GM12878 (cell line): Measurements from ENCODE around the gene FGFBP3. TPM values are rescaled to one million over a fixed set of nuclear protein-coding genes. Genes with fewer than 3 reads are reported as not detected.

Source experiments
- ATAC-seq: fragments of 200-7000 bp; cut with Tn5 transposase; 3 replicates; pipeline ENCODE4 v1.9.1; 2020; ENCODE audit warnings: mild to moderate bottlenecking, moderate library complexity
- BruUV-seq: library from RNA; stranded (reverse); fragments of 400-500 nt; replicated peaks from 2 replicates; lab custom pipeline; 2021; lab: Mats Ljungman, UMichigan
- CTCF ChIA-PET: fragments of 300-600 bp; sonication (Branson Sonifier 250); formaldehyde crosslinking; extraction: SDS; loops from one replicate; lab custom pipeline; 2021; ENCODE audit warnings: inconsistent platforms; lab: Yijun Ruan, JAX
- POLR2A ChIA-PET: fragments of 350-600 bp; formaldehyde crosslinking; extraction: SDS; loops from one replicate; lab custom pipeline; 2021; ENCODE audit warnings: inconsistent platforms; lab: Charles Lee
- RAD21 ChIA-PET: fragments of 300-600 bp; sonication (Branson Sonifier 250); formaldehyde crosslinking; loops from one replicate; lab custom pipeline; 2023; ENCODE audit warnings: antibody characterized with exemption; ENCODE audit not compliant: unreplicated experiment; lab: Charles Lee
- SMC1A ChIA-PET: fragments of 300-600 bp; sonication (Branson Sonifier 250); formaldehyde crosslinking; loops from one replicate; lab custom pipeline; 2023; ENCODE audit not compliant: unreplicated experiment, uncharacterized antibody; lab: Charles Lee
- DNase-seq: peaks from one replicate; pipeline ENCODE4 v3.0.0-alpha.2; 2011; ENCODE audit warnings: low read depth, low spot score
- FAIRE-seq: peaks from 3 replicates; lab custom pipeline; 2011; peaks lifted over from hg19 to GRCh38; lab: Jason Lieb, UNC
- H2AFZ ChIP-seq: 2 replicates; pipeline ENCODE4 v1.6.0; 2011; ENCODE audit warnings: low read depth, low read length, control low read depth; ENCODE audit not compliant: control insufficient read depth
- H3K27ac ChIP-seq: 2 replicates; pipeline ENCODE4 v1.5.1; 2011; ENCODE audit warnings: control low read depth; ENCODE audit not compliant: control insufficient read depth, insufficient read depth
- H3K27me3 ChIP-seq, 2 experiments: replicated peaks in 1 of 2; 2 replicates each; pipeline versions ENCODE4 v1.6.0 to v1.6.1; 2011; ENCODE audit warnings: low read length in 1 of 2; ENCODE audit not compliant: control insufficient read depth in 2 of 2, insufficient read depth in 2 of 2
- H3K36me3 ChIP-seq, 2 experiments: 2 replicates each; pipeline ENCODE4 v1.5.1; 2011; ENCODE audit warnings: low read length in 1 of 2; ENCODE audit not compliant: control insufficient read depth in 2 of 2, insufficient read depth in 2 of 2
- H3K4me1 ChIP-seq: 2 replicates; pipeline ENCODE4 v1.6.1; 2011; ENCODE audit warnings: mild to moderate bottlenecking, low read length, moderate library complexity, mixed read lengths; ENCODE audit not compliant: control insufficient read depth, insufficient read depth
- H3K4me2 ChIP-seq: 2 replicates; pipeline ENCODE4 v1.6.0; 2011; ENCODE audit warnings: control low read depth; ENCODE audit not compliant: control insufficient read depth, insufficient read depth
- H3K4me3 ChIP-seq: fragments of 200-600 bp; sonication (generic); 2 replicates; pipeline ENCODE4 v1.5.1; 2016
- H3K79me2 ChIP-seq: 2 replicates; pipeline ENCODE4 v1.6.0; 2011; ENCODE audit warnings: low read length; ENCODE audit not compliant: control insufficient read depth, insufficient read depth
- H3K9ac ChIP-seq: 2 replicates; pipeline ENCODE4 v1.8.0; 2011; ENCODE audit warnings: low read length, control low read depth, mixed read lengths; ENCODE audit not compliant: control insufficient read depth, insufficient read depth
- H3K9me3 ChIP-seq: replicated peaks from 3 replicates; pipeline ENCODE4 v1.5.1; 2011; ENCODE audit warnings: mild to moderate bottlenecking, low read length; ENCODE audit not compliant: control insufficient read depth, insufficient read depth
- H4K20me1 ChIP-seq: 2 replicates; pipeline ENCODE4 v1.6.0; 2011; ENCODE audit not compliant: control insufficient read depth, insufficient read depth
- CBFB ChIP-seq: IDR thresholded peaks from 2 replicates; pipeline ENCODE4 v1.6.1; 2016; ENCODE audit warnings: antibody characterized with exemption, low read depth
- KDM1A ChIP-seq: fragments of 200-600 bp; sonication (generic); IDR thresholded peaks from 2 replicates; pipeline ENCODE4 v1.6.1; 2016; ENCODE audit warnings: borderline replicate concordance
- LARP7 ChIP-seq: fragments of 450-650 bp; IDR thresholded peaks from 2 replicates; pipeline ENCODE4 v1.6.1; 2017; ENCODE audit warnings: mild to moderate bottlenecking
- MYB ChIP-seq: fragments of 150-350 bp; IDR thresholded peaks from 2 replicates; pipeline ENCODE4 v1.6.1; 2014; ENCODE audit warnings: mild to moderate bottlenecking, low read depth, low read length, borderline replicate concordance
- NR2C1 ChIP-seq: fragments of 450-650 bp; IDR thresholded peaks from 2 replicates; pipeline ENCODE4 v1.6.1; 2017; ENCODE audit warnings: antibody characterized with exemption, mild to moderate bottlenecking, moderate library complexity
- PKNOX1 ChIP-seq: fragments of 450-650 bp; IDR thresholded peaks from 2 replicates; pipeline ENCODE4 v1.6.1; 2016; ENCODE audit warnings: mild to moderate bottlenecking
- POLR2AphosphoS5 ChIP-seq: IDR thresholded peaks from 2 replicates; pipeline ENCODE4 v1.6.1; 2011; ENCODE audit warnings: mild to moderate bottlenecking, low read length, inconsistent platforms
- RB1 ChIP-seq: fragments of 450-650 bp; formaldehyde crosslinking; IDR thresholded peaks from 2 replicates; pipeline ENCODE4 v1.6.1; 2017; ENCODE audit warnings: mild to moderate bottlenecking, borderline replicate concordance
- RCOR1 ChIP-seq: conservative IDR thresholded peaks from 2 replicates; pipeline ENCODE4 v1.6.1; 2012; ENCODE audit warnings: low read depth, low read length, improper control_type of control experiment
- SMAD1 ChIP-seq: fragments of 450-650 bp; IDR thresholded peaks from 2 replicates; pipeline ENCODE4 v1.6.1; 2018; ENCODE audit warnings: mild to moderate bottlenecking, low read depth; ENCODE audit not compliant: partially characterized antibody
- SMARCA5 ChIP-seq: fragments of 450-650 bp; IDR thresholded peaks from 2 replicates; pipeline ENCODE4 v1.6.1; 2017; ENCODE audit warnings: mild to moderate bottlenecking
- SREBF2 ChIP-seq: IDR thresholded peaks from 2 replicates; pipeline ENCODE4 v1.6.1; 2012; ENCODE audit warnings: mild to moderate bottlenecking, low read length
- TAF1 ChIP-seq: IDR thresholded peaks from 2 replicates; pipeline ENCODE4 v1.6.1; 2011; ENCODE audit warnings: mild to moderate bottlenecking, low read depth, low read length, borderline replicate concordance
- ZNF217 ChIP-seq: fragments of 450-650 bp; IDR thresholded peaks from 2 replicates; pipeline ENCODE4 v1.6.1; 2017; ENCODE audit warnings: antibody characterized with exemption, mild to moderate bottlenecking
- ZNF687 ChIP-seq: fragments of 450-650 bp; IDR thresholded peaks from 2 replicates; pipeline ENCODE4 v1.6.1; 2017; ENCODE audit warnings: mild to moderate bottlenecking, moderate library complexity
- WGBS: methylation state at CpG from one replicate; pipeline ENCODE4 v1.1.6; 2016; ENCODE audit warnings: low lambda C conversion rate; ENCODE audit not compliant: insufficient replicate concordance, insufficient coverage; ENCODE audit errors: missing lambda C conversion rate; 5-methylcytosine and 5-hydroxymethylcytosine counted together
- in situ Hi-C: fragments of 300-500 bp; cut with MboI; formaldehyde crosslinking; loops from 9 replicates; pipeline ENCODE4 v1.14.3; 2018; ENCODE audit warnings: mixed read lengths
- intact Hi-C: fragments of 100-400 bp; cut with micrococcal nuclease; formaldehyde crosslinking; loops from one replicate; pipeline ENCODE4 v1.14.2; 2022; ENCODE audit not compliant: unreplicated experiment
- polyA plus RNA-seq, 11 experiments: library from polyadenylated mRNA; depleted of rRNA in 4 of 11; unstranded in 6 of 11; stranded (reverse) in 5 of 11; fragments of >200 nt; fragmentation: Nextera tagmentation in 4 of 11; fragmentation: Illumina TruSeq in 1 of 11; extraction: Ambion mirVana in 4 of 11; extraction: Trizol in 1 of 11; gene quantifications; 1 replicate in 1 of 11; 2 replicates in 10 of 11; pipeline versions ENCODE4 v1.2.1 to v1.2.3, GENCODE V29; 2011 to 2016; ENCODE audit warnings: inconsistent platforms in 2 of 11, missing spikeins in 2 of 11, low read depth in 1 of 11
- total RNA-seq, 4 experiments: library from RNA; depleted of rRNA in 3 of 4; stranded (reverse); fragments of >200 nt in 3 of 4; fragmentation: Illumina TruSeq in 1 of 4; extraction: Trizol in 1 of 4; gene quantifications; 2 replicates each; pipeline versions ENCODE4 v1.2.1 to v1.2.3, GENCODE V29; 2013 to 2021
- TF ChIP-seq, protein P1 (sequence below): IDR thresholded peaks from 2 replicates; pipeline ENCODE4 v1.6.1; 2012; ENCODE audit warnings: mild to moderate bottlenecking, low read depth, low read length
- TF ChIP-seq, protein P2 (sequence below): fragments of 450-650 bp; IDR thresholded peaks from 2 replicates; pipeline ENCODE4 v1.6.1; 2014; ENCODE audit warnings: mild to moderate bottlenecking

Gene FGFBP3
- total and polyA plus RNA-seq, 10 of the 15 experiments (the other 5 are each of a cell fraction or from before 2014, with no cell fraction given) = 0.08 to 1.0 (median 0.23) TPM

DNA sequence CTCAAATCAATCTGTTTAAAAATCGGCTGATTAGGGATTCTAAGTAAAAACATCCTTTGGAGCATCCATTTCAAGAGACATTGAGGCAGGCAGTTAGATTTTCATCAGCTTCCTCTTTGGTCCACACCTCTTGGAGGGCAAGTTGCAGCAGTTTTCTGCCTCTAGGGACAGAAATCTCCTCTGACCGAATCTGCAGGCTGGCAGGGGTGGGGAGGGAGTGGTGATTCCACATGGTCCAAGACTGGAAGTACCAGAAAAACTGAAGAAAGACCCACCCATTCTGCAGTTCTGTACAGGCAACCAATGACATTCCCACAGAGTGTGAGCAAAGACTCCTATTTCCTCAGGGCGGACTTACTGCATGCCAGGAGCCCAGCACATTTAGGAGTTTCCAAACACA lies 29.0 kb downstream of the FGFBP3 start:
- 23% methylated on average over 3 of the region's 3 CpGs for WGBS
- no peaks in the 10 kb centered on the region for H3K27me3 ChIP-seq
- H3K27ac ChIP-seq = no peak overlapping the region
- POLR2A ChIA-PET = no interaction called here
- no peaks in the 10 kb centered on the region for H4K20me1 ChIP-seq
- no peak for ATAC-seq
- in situ Hi-C loops (no loop called here), intact Hi-C loops (no loop called here)
- H3K4me3 ChIP-seq = no peak overlapping the region
- SMC1A ChIA-PET = interaction anchor here (2.3 kb wide), 1 partner anchor 16 kb away, joined by 5 read pairs; no protein-coding TSS in a partner anchor
- H3K36me3 ChIP-seq = no peaks in the 10 kb centered on the region
- H3K4me1 ChIP-seq = no peaks in the 10 kb centered on the region
- no peak overlapping the region for H3K4me2 ChIP-seq
- CTCF ChIA-PET = no interaction called here
- no peak for FAIRE-seq
- no peak overlapping the region for H3K9ac ChIP-seq
- H2AFZ ChIP-seq = no peak overlapping the region
- RAD21 ChIA-PET = no interaction called here
- H3K79me2 ChIP-seq = no peaks in the 10 kb centered on the region
- DNase-seq = no peak
- no peaks in the 10 kb centered on the region for H3K9me3 ChIP-seq
- BruUV-seq = no TSS peak
- TF ChIP-seq MYB (no peak), SMARCA5 (no peak), RB1 (no peak), CBFB (no peak), NR2C1 (no peak), PKNOX1 (no peak), RCOR1 (no peak), TAF1 (no peak), KDM1A (no peak), ZNF217 (no peak), SREBF2 (no peak), SMAD1 (no peak), LARP7 (no peak), POLR2AphosphoS5 (no peak), ZNF687 (no peak)
- TF ChIP-seq, protein P1, sequence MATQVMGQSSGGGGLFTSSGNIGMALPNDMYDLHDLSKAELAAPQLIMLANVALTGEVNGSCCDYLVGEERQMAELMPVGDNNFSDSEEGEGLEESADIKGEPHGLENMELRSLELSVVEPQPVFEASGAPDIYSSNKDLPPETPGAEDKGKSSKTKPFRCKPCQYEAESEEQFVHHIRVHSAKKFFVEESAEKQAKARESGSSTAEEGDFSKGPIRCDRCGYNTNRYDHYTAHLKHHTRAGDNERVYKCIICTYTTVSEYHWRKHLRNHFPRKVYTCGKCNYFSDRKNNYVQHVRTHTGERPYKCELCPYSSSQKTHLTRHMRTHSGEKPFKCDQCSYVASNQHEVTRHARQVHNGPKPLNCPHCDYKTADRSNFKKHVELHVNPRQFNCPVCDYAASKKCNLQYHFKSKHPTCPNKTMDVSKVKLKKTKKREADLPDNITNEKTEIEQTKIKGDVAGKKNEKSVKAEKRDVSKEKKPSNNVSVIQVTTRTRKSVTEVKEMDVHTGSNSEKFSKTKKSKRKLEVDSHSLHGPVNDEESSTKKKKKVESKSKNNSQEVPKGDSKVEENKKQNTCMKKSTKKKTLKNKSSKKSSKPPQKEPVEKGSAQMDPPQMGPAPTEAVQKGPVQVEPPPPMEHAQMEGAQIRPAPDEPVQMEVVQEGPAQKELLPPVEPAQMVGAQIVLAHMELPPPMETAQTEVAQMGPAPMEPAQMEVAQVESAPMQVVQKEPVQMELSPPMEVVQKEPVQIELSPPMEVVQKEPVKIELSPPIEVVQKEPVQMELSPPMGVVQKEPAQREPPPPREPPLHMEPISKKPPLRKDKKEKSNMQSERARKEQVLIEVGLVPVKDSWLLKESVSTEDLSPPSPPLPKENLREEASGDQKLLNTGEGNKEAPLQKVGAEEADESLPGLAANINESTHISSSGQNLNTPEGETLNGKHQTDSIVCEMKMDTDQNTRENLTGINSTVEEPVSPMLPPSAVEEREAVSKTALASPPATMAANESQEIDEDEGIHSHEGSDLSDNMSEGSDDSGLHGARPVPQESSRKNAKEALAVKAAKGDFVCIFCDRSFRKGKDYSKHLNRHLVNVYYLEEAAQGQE = no peak
- TF ChIP-seq, protein P2, sequence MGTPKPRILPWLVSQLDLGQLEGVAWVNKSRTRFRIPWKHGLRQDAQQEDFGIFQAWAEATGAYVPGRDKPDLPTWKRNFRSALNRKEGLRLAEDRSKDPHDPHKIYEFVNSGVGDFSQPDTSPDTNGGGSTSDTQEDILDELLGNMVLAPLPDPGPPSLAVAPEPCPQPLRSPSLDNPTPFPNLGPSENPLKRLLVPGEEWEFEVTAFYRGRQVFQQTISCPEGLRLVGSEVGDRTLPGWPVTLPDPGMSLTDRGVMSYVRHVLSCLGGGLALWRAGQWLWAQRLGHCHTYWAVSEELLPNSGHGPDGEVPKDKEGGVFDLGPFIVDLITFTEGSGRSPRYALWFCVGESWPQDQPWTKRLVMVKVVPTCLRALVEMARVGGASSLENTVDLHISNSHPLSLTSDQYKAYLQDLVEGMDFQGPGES = no peak
